HG02943 (cell line): Measurements from ENCODE around the gene UBASH3A.

ENCODE experiments used
- ATAC-seq: cut with Tn5 transposase; IDR thresholded peaks from one replicate; pipeline ENCODE4 v1.9.1; 2021; ENCODE audit warnings: mild to moderate bottlenecking, low read depth, moderate library complexity; ENCODE audit not compliant: unreplicated experiment

Gene UBASH3A

GRCh38 chr21:42389449-42389835 lies 14.3 kb upstream of the UBASH3A start:
- ATAC-seq: no peak

- no peak for ATAC-seq
These were observed 13.5 kb upstream of the UBASH3A start for GRCh38 chr21:42390193-42390592.

- ATAC-seq: no peak
These were observed 13.0 kb upstream of the UBASH3A start for GRCh38 chr21:42390696-42391095.

- no peak for ATAC-seq
These were observed 12.4 kb upstream of the UBASH3A start for GRCh38 chr21:42391297-42391696.

DNA sequence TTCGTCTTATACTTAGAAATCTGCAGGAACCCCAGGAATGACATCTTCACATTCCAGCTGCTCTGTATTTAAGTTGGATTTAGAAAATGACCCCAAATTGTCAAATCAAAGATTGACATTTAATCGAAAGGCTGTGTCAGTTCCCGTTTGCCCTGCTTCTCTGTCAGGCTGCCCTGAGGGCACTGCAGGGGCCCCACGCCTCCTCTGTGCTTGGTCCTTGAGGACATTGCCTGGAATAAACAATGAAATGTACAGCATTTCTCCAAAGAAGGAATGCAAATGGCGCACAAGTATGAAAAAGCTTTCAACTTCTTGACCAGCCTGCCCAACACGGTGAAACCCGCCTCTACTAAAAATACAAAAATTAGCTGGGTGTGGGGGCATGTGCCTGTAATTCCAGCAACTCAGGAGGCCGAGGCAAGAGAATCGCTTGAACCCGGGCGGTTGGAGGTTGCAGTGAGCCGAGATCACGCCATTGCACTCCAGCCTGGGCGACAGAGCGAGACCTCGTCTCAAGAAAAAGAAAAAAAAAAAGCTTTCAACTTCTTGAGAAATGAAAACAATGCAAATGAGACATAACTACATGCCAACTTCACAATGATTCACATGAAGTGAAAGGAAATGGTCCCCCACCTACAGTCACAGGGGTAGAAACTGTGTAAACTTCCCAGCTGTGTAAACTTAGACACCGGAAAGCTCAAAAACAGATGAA lies 10.8 kb upstream of the UBASH3A start:
- no peak for ATAC-seq

DNA sequence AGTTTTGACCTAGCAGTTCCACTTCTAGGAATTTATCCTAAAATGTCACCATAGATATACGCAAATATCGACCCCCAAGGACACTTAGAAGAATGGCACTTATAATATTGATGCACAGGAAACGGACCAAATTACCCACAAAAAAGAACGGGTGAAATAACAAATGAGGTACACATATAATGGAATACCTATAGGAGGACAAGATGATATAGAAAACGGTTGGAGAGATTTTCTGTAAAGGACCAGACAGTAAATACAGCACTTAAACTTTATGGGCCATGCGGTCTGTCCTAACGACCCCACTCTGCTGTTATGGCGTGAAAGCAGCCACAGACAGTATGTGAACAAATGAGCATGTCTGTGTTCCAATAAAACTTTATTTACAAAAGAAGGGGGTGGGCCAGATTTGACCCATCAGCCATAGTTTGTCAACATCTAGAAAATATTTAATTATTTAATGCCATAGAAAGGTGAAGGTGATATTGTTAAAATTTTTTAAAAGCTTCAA lies 10.2 kb upstream of the UBASH3A start:
- no peak for ATAC-seq

DNA sequence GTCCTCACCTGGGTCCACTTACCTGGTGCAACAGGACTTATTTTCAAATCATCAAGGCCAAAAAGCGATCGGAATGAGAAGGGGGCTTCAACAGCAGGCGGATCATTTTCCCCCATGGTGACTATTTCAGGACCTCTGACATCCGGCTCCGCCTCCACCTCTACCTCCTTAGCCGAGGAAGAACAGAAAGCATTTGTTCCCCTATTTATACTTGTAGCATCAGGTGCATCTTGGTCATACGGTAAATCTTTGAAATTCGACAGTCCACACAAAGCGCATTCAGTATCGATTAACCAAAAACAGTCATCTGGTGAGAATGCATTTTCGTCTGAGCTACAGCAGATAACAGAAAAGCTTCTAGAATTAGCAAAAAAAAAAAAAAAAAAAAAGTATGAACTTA lies 8.4 kb upstream of the UBASH3A start:
- ATAC-seq: no peak

- no peak for ATAC-seq
These were observed 7.6 kb upstream of the UBASH3A start, which contains the start of gene TMPRSS3 for GRCh38 chr21:42395905-42396651. Gene TMPRSS3 (minus strand): TSS chr21:42396052. CDS start chr21:42395417, 635 bp downstream.

DNA sequence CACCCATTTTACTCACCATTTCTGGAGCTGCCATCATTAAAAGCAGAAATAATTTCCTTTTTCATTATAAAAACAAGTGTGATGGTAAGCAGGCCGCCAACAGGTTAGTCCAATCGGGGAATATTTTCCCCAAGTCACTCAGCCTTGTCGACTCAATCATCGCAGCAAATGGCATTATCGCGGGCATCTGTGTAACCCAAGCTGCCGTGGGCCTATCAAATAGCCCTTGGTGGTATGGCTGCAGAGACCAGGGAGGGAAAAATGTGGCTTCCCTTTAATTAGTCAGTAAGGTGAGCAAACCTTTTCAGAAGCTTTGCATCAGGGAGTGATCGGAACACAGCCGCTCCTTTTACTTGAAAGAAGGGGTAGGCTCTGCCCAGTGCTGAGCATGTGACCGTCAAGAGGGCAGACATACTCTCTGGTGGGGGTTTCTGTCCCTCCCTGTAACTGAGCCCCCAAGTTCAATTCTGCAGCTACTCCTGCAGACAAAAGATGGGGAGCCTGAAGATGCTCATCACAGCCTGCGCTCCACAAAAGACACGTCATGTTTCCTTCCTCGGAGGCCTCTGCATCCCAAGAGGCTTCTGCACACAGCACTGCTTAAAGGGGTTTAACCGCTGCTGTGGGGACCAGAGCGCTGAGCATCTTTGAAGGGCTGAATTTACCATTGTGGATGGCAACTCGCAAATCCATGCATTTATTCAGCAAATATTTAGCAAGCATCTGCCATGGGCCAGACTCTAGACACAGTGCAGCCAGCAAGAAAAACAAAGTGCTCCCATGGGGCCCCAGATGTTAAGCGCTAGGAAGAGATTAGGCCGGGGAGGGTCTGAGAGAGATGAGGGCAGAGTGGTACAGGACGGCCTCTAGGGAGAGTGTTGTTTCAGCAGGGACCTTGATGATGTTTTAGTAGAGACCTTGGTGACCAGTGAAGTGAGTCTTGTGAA lies 6.6 kb upstream of the UBASH3A start:
- no peak for ATAC-seq

GRCh38 chr21:42397746-42398394 lies 5.8 kb upstream of the UBASH3A start:
- no peak for ATAC-seq

GRCh38 chr21:42398436-42399028 lies 5.2 kb upstream of the UBASH3A start:
- no peak for ATAC-seq

- ATAC-seq: no peak
These were observed 3.2 kb upstream of the UBASH3A start for GRCh38 chr21:42400525-42400924.

DNA sequence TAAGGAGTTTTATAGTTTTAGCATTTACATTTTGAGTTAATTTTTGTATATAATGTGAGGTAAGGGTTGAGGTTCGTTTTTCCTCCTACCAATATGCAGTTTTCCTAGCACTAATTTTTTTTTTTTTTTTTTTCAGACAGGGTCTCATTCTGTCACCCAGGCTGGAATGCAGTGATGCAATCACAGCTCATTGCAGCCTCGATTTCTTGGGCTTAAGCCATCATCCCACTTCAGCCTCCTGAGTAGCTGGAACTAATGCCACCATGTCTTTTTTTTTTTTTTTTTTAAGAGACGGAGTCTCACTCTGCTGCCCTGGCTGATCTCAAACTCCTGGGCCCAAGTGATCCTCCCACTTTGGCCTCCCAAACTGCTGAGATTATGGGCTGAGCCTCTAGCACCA lies 2.5 kb upstream of the UBASH3A start:
- no peak for ATAC-seq

- ATAC-seq: no peak
These were observed 1.9 kb upstream of the UBASH3A start for GRCh38 chr21:42401820-42402251.

DNA sequence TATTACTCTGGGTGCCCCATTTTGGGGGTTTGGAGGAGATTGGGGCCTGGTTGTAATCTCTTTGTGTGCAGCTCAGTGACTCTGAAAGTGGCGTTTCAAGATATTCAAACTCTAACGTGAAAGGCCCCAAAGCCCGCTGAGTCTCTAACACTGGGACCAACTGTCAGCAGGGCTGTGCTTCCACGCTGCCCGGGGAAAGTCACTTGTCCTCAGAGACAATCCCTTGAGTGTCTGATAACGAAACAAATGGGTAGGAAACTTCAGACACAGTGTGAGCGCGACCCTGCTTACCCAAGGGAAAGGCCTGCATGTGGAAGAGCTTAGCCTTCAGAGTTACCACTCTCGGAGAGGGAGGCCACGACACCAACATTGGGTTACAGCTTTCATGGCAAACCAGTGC lies 837 bp downstream of the UBASH3A start:
- no peak for ATAC-seq

DNA sequence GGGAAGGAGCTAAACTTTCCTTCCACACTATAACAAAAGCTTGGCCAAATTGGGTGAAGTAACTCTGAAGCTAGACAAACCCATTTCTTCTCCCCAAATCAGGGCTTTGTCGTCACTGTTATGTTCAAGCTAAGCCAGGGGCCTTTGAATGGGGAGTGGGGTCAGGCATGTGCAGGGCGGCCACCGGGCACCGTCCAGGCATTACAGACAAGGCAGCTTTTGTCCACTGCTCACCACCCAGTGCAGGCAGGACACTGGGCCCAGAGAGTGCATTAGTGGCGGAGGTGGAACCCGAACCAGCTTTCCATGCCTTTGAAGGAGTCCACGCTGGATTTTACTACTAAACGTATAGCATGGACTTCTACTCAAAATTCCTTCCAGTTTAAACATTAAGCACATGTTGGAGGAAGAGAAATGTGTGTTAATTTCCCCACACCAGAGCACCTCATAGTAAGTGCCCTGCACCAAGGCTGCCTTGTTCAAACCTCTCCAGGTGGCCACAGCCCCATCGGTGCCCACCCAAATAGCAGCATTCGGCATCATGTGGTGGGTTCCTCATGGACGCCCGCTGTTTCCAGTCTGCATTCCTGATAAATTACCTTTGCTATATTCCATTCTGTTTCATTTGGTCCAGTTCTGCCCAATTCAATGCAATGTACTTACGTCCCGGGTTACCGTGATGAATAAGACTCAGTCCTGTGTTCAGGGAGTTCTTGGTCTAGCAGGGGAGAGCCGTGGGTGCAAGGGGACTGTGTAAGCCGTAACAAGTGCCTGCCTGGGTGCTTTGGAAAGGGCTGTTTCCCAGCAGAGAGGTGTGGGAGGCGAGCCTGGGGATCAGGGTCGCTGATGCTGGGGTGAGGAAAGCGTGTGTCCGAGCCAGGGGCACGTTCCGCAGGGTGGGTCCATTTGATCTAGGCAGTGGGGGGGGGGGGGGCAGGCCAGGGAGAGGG lies 1.6 kb downstream of the UBASH3A start:
- ATAC-seq: no peak

GRCh38 chr21:42406201-42406621 lies 2.5 kb downstream of the UBASH3A start:
- ATAC-seq: no peak

DNA sequence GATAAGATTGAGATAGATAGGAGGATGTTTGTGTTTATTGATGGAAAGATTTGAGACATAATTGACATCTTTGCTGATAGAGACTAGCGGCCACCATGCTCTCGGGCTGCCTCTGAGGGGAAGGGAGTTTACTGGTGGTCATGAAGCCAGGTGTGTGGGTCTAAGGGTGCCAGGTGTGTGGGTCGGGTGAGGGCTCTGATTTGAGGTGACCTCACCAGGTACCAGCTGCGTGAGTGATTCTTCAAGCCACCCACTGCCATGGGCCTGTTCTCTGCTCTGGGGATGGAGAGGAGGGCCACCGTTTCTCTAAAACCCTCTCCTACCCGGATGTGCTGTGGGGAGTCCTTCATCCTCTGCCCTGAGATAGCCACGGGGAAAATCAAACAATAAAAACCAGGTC lies 3.2 kb downstream of the UBASH3A start:
- no peak for ATAC-seq

GRCh38 chr21:42407476-42407875 lies 3.8 kb downstream of the UBASH3A start:
- no peak for ATAC-seq
